K562 (cell line): ENCODE measurements around the gene ANK3. TPM values are rescaled to one million over a fixed set of nuclear protein-coding genes. Genes with fewer than 3 reads are reported as not detected.

ENCODE experiments used
- C11orf30 ChIP-seq: fragments of 450-650 bp; IDR thresholded peaks from 2 replicates; pipeline ENCODE4 v1.6.1; 2016; ENCODE audit warnings: low read depth, mild to moderate bottlenecking
- CBX2 ChIP-seq: fragments of 200-600 bp; sonication (generic); IDR thresholded peaks from one replicate; pipeline ENCODE4 v1.6.1; 2012; ENCODE audit warnings: mild to moderate bottlenecking, low read length, inconsistent platforms; ENCODE audit not compliant: insufficient read depth, poor library complexity, severe bottlenecking
- CTBP1 ChIP-seq: fragments of 450-650 bp; IDR thresholded peaks from 2 replicates; pipeline ENCODE4 v1.6.1; 2016; ENCODE audit warnings: borderline replicate concordance
- GATAD2B ChIP-seq: fragments of 450-650 bp; IDR thresholded peaks from 2 replicates; pipeline ENCODE4 v1.6.1; 2017; ENCODE audit warnings: mild to moderate bottlenecking, borderline replicate concordance
- MYBL2 ChIP-seq, 2 experiments: fragments of 450-650 bp in 1 of 2; sonication (generic) in 1 of 2; formaldehyde crosslinking in 1 of 2; IDR thresholded peaks; 2 replicates each; pipeline versions ENCODE4 v1.6.1 to v1.8.1; 2017 to 2022; ENCODE audit warnings: borderline replicate concordance in 1 of 2, inconsistent platforms in 1 of 2, low read depth in 1 of 2, mild to moderate bottlenecking in 1 of 2, missing genetic modification reagents in 1 of 2, moderate library complexity in 1 of 2
- MYNN ChIP-seq, 2 experiments: sonication (generic); formaldehyde crosslinking in 1 of 2; IDR thresholded peaks; 2 replicates each; pipeline versions ENCODE4 v1.5.0 to v1.6.1; 2016 to 2020; ENCODE audit warnings: antibody characterized with exemption in 1 of 2, missing genetic modification reagents in 1 of 2
- NONO ChIP-seq, 2 experiments: fragments of 200-400 bp in 1 of 2; fragments of 450-650 bp in 1 of 2; formaldehyde crosslinking in 1 of 2; IDR thresholded peaks; 2 replicates each; pipeline ENCODE4 v1.6.1; 2017; ENCODE audit warnings: low read depth in 2 of 2, mild to moderate bottlenecking in 2 of 2, moderate library complexity in 2 of 2, low read length in 1 of 2
- PHF8 ChIP-seq: fragments of 200-600 bp; sonication (generic); IDR thresholded peaks from 2 replicates; pipeline ENCODE4 v1.6.1; 2012; ENCODE audit warnings: mixed run types, mild to moderate bottlenecking, inconsistent platforms, low read length, moderate library complexity, borderline replicate concordance
- RBM39 ChIP-seq: fragments of 200-400 bp; formaldehyde crosslinking; optimal IDR thresholded peaks from 2 replicates; pipeline ENCODE3; 2018; ENCODE audit warnings: low read depth, low read length
- SRSF9 ChIP-seq: fragments of 200-400 bp; formaldehyde crosslinking; IDR thresholded peaks from 2 replicates; pipeline ENCODE4 v1.6.1; 2017; ENCODE audit warnings: low read depth, low read length, borderline replicate concordance
- U2AF1 ChIP-seq: fragments of 200-400 bp; formaldehyde crosslinking; optimal IDR thresholded peaks from 2 replicates; pipeline ENCODE3; 2017; ENCODE audit warnings: mild to moderate bottlenecking, low read depth, low read length, moderate library complexity
- ZKSCAN3 ChIP-seq: fragments of 250-450 bp; sonication (Bioruptor Pico); IDR thresholded peaks from 2 replicates; pipeline ENCODE4 v1.4.0; 2020
- ZNF253 ChIP-seq: fragments of 250-450 bp; sonication (Bioruptor Pico); conservative IDR thresholded peaks from 2 replicates; pipeline ENCODE4 v1.6.1; 2021; ENCODE audit warnings: mild to moderate bottlenecking
- ZNF384 ChIP-seq: IDR thresholded peaks from 2 replicates; pipeline ENCODE4 v1.6.1; 2012; ENCODE audit warnings: low read depth, low read length, improper control_type of control experiment
- polyA plus RNA-seq, 8 experiments: library from polyadenylated mRNA; depleted of rRNA in 4 of 8; stranded (reverse) in 5 of 8; unstranded in 3 of 8; fragments of >200 nt; fragmentation: Nextera tagmentation in 2 of 8; fragmentation: Illumina TruSeq in 1 of 8; extraction: Ambion mirVana in 2 of 8; extraction: Trizol in 1 of 8; gene quantifications; 2 replicates each; pipeline versions ENCODE4 v1.2.1 to v1.2.3, GENCODE V29; 2011 to 2014; ENCODE audit warnings: inconsistent platforms in 1 of 8, missing spikeins in 1 of 8
- total RNA-seq, 7 experiments: library from RNA; depleted of rRNA in 6 of 7; stranded (reverse); fragments of >200 nt in 6 of 7; fragmentation: Illumina TruSeq in 2 of 7; extraction: Trizol in 2 of 7; gene quantifications; 2 replicates each; pipeline versions ENCODE4 v1.2.1 to v1.2.3, GENCODE V29; 2011 to 2021; ENCODE audit warnings: low replicate concordance in 1 of 7
- TF ChIP-seq, protein P1 (sequence below): fragments of 450-650 bp; IDR thresholded peaks from 2 replicates; pipeline ENCODE4 v1.6.1; 2016; ENCODE audit warnings: mild to moderate bottlenecking
- TF ChIP-seq, protein P2 (sequence below): IDR thresholded peaks from 2 replicates; pipeline ENCODE4 v1.6.1; 2011; ENCODE audit warnings: borderline replicate concordance, low read depth, mild to moderate bottlenecking, moderate library complexity, low read length; ENCODE audit not compliant: insufficient read depth, poor library complexity, severe bottlenecking
- TF ChIP-seq, protein P3 (sequence below): fragments of 450-650 bp; formaldehyde crosslinking; IDR thresholded peaks from 2 replicates; pipeline ENCODE4 v1.4.0; 2020; ENCODE audit warnings: mild to moderate bottlenecking
- TF ChIP-seq, protein P4 (sequence below): sonication (generic); formaldehyde crosslinking; IDR thresholded peaks from 2 replicates; pipeline ENCODE4 v1.8.0; 2022; ENCODE audit warnings: mild to moderate bottlenecking, missing genetic modification reagents, borderline replicate concordance

The ANK3 gene
- total and polyA plus RNA-seq, 9 of the 15 experiments (the other 6 are each of a cell fraction or from before 2014, with no cell fraction given): 10.0 to 32.3 (median 17.9) TPM

DNA sequence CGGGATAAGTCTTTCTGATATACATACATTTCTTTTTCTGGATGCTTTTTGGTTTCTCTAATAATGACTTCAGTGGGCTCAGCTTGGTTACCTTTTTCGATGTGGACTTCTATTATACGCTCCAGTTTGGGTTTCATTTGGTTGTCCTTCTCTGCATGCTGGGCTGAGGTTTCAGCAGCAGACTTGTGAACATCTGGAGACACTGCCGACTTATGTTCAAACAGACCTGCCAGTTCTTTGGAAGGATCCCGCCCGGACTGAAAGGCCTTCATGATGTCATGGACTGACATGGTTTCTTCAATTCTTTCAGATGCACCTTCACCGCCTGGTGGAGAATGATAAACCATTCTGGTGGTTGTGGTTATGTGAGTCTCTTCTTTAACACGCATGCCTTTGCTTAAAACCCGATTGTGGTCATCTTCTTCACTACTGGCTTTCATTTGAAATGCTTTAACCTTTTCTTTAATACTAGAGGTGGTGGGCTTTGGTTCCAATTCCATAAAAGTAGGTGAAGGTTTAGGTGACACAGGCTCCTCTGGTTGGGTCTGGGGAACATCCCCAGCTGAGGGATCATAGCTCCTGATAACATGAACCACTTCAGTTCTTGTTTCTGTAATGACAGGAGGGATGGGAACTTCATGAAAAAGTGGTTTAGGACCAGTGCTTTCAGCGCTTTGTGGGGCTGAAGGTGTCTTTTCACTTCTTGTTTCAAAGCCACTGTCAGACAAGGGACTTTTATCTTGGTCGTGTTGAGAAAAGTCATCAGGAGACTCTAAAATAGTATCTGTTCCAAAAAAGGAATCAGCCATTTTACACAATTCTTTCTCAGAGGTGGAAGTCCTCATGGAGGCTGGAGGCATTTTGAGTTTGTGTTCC, 315.7 kb downstream of the ANK3 start (continued):
- TF ChIP-seq, protein P1, sequence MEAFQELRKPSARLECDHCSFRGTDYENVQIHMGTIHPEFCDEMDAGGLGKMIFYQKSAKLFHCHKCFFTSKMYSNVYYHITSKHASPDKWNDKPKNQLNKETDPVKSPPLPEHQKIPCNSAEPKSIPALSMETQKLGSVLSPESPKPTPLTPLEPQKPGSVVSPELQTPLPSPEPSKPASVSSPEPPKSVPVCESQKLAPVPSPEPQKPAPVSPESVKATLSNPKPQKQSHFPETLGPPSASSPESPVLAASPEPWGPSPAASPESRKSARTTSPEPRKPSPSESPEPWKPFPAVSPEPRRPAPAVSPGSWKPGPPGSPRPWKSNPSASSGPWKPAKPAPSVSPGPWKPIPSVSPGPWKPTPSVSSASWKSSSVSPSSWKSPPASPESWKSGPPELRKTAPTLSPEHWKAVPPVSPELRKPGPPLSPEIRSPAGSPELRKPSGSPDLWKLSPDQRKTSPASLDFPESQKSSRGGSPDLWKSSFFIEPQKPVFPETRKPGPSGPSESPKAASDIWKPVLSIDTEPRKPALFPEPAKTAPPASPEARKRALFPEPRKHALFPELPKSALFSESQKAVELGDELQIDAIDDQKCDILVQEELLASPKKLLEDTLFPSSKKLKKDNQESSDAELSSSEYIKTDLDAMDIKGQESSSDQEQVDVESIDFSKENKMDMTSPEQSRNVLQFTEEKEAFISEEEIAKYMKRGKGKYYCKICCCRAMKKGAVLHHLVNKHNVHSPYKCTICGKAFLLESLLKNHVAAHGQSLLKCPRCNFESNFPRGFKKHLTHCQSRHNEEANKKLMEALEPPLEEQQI: no peak
- TF ChIP-seq, protein P2, sequence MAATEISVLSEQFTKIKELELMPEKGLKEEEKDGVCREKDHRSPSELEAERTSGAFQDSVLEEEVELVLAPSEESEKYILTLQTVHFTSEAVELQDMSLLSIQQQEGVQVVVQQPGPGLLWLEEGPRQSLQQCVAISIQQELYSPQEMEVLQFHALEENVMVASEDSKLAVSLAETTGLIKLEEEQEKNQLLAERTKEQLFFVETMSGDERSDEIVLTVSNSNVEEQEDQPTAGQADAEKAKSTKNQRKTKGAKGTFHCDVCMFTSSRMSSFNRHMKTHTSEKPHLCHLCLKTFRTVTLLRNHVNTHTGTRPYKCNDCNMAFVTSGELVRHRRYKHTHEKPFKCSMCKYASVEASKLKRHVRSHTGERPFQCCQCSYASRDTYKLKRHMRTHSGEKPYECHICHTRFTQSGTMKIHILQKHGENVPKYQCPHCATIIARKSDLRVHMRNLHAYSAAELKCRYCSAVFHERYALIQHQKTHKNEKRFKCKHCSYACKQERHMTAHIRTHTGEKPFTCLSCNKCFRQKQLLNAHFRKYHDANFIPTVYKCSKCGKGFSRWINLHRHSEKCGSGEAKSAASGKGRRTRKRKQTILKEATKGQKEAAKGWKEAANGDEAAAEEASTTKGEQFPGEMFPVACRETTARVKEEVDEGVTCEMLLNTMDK: no peak
- TF ChIP-seq SRSF9 (no peak), C11orf30 (no peak), CBX2 (no peak), U2AF1 (no peak), GATAD2B (no peak), NONO (IDR thresholded peaks at IDR 0.05; ENCODE audit: low read depth in 2 of 2, low read length in 1 of 2) (no peak), MYNN (IDR thresholded peaks at IDR 0.05) (peak; percentile 75; the same call in 1 of the 2 replicates), MYNN (CRISPR knock-in tag; IDR thresholded peaks at IDR 0.05) (no peak), MYBL2 (IDR thresholded peaks at IDR 0.05; ENCODE audit: low read depth) (no peak), MYBL2 (CRISPR knock-in tag; IDR thresholded peaks at IDR 0.05; ENCODE audit: borderline replicate concordance) (no peak), RBM39 (no peak), ZNF253 (CRISPR knock-in tag) (no peak), ZNF384 (no peak), ZKSCAN3 (CRISPR knock-in tag) (no peak), CTBP1 (0 out of 2 replicates have a peak, but pooled peaks have one; percentile 10), PHF8 (no peak)
- TF ChIP-seq, protein P3, sequence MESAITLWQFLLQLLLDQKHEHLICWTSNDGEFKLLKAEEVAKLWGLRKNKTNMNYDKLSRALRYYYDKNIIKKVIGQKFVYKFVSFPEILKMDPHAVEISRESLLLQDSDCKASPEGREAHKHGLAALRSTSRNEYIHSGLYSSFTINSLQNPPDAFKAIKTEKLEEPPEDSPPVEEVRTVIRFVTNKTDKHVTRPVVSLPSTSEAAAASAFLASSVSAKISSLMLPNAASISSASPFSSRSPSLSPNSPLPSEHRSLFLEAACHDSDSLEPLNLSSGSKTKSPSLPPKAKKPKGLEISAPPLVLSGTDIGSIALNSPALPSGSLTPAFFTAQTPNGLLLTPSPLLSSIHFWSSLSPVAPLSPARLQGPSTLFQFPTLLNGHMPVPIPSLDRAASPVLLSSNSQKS (CRISPR knock-in tag): no peak
- TF ChIP-seq, protein P4, sequence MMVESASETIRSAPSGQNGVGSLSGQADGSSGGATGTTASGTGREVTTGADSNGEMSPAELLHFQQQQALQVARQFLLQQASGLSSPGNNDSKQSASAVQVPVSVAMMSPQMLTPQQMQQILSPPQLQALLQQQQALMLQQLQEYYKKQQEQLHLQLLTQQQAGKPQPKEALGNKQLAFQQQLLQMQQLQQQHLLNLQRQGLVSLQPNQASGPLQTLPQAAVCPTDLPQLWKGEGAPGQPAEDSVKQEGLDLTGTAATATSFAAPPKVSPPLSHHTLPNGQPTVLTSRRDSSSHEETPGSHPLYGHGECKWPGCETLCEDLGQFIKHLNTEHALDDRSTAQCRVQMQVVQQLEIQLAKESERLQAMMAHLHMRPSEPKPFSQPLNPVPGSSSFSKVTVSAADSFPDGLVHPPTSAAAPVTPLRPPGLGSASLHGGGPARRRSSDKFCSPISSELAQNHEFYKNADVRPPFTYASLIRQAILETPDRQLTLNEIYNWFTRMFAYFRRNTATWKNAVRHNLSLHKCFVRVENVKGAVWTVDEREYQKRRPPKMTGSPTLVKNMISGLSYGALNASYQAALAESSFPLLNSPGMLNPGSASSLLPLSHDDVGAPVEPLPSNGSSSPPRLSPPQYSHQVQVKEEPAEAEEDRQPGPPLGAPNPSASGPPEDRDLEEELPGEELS (CRISPR knock-in tag): no peak
